ENCODE results near the gene FAM78A.
"Not testable (repeated sequence)": the region's sequence is repeated elsewhere in the genome, so short reads cannot be mapped to it uniquely, and the experiment has no call there.

Gene FAM78A

GRCh38 chr9:131273146-131273855, 3.0 kb downstream of the FAM78A start:
- in situ Hi-C loops (cut with HindIII; ENCODE audit: low pct_ligation_motif_present, low sequenced_read_pairs), result no loop called here
- no peak overlapping the region for H3K27ac ChIP-seq

GRCh38 chr9:131272212-131272611, 4.1 kb downstream of the FAM78A start:
- Histone ChIP-seq H3K4me3 (ENCODE audit: low read depth, low read length) (no peak overlapping the region), H3K36me3 (replicated peaks) (no peaks in the 10 kb centered on the region), H3K27me3 (replicated peaks) (peaks cover 20% of the 10 kb centered on the region), H3K27ac (no peak overlapping the region)
- in situ Hi-C loops (cut with HindIII; ENCODE audit: low pct_ligation_motif_present, low sequenced_read_pairs), result no loop called here
- no peak for TF ChIP-seq CTCF (IDR thresholded peaks at IDR 0.05; ENCODE audit: low read depth, low read length, missing control alignments)
- DNase-seq, result no peak

More at GRCh38 chr9:131273146-131273855, 3.0 kb downstream of the FAM78A start:
- Histone ChIP-seq H3K4me3 (ENCODE audit: low read depth, low read length) (no peak overlapping the region), H3K27me3 (replicated peaks) (peaks cover 21% of the 10 kb centered on the region), H3K36me3 (replicated peaks) (no peaks in the 10 kb centered on the region)
- TF ChIP-seq CTCF (IDR thresholded peaks at IDR 0.05; ENCODE audit: low read depth, low read length, missing control alignments), result no peak
- DNase-seq, result no peak

DNA sequence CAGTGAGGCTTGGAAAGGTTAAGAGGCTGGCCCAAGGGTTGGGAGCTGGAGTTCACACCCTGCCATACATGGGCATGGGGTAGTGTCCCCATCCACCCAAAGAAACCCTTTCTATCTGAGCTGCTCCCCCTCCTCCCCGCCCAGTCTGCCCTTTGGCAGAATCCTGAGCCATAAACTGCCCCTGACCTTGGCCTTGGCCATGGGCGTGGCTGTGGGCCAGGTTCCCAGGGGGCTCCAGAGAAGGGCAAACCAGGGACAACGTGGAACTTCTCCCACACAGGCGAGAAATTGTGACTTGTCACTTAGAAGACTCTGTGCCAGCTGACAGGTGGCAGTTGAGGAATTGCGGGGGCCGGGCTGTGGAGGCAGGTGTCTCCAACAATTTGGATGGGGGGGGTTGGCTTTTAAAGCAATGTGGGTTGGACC, 4.8 kb downstream of the FAM78A start:
- H3K36me3 ChIP-seq (replicated peaks), result no peaks in the 10 kb centered on the region
- TF ChIP-seq CTCF (IDR thresholded peaks at IDR 0.05; ENCODE audit: low read depth, low read length, missing control alignments), result no peak
- in situ Hi-C loops (cut with HindIII; ENCODE audit: low pct_ligation_motif_present, low sequenced_read_pairs), result no loop called here
- H3K27me3 ChIP-seq (replicated peaks), result peaks cover 15% of the 10 kb centered on the region
- H3K27ac ChIP-seq, result no peak overlapping the region
- H3K4me3 ChIP-seq (ENCODE audit: low read depth, low read length), result no peak overlapping the region
- no peak for DNase-seq

DNA sequence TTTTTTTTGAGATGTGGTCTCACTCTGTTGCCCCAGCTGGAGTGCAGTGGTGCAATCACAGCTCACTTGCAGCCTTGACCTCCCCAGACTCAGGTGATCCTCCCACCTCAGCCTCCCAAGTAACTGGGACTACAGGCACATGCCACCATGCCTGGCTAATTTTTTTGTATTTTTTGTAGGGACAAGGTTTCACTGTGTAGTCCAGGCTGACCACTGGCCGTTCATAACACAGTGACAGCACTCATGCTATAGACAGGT, 5.4 kb downstream of the FAM78A start:
- H3K36me3 ChIP-seq (replicated peaks); H3K4me3 ChIP-seq (ENCODE audit: low read depth, low read length); DNase-seq; in situ Hi-C loops (cut with HindIII; ENCODE audit: low pct_ligation_motif_present, low sequenced_read_pairs); H3K27ac ChIP-seq; H3K27me3 ChIP-seq (replicated peaks): not testable (repeated sequence)

DNA sequence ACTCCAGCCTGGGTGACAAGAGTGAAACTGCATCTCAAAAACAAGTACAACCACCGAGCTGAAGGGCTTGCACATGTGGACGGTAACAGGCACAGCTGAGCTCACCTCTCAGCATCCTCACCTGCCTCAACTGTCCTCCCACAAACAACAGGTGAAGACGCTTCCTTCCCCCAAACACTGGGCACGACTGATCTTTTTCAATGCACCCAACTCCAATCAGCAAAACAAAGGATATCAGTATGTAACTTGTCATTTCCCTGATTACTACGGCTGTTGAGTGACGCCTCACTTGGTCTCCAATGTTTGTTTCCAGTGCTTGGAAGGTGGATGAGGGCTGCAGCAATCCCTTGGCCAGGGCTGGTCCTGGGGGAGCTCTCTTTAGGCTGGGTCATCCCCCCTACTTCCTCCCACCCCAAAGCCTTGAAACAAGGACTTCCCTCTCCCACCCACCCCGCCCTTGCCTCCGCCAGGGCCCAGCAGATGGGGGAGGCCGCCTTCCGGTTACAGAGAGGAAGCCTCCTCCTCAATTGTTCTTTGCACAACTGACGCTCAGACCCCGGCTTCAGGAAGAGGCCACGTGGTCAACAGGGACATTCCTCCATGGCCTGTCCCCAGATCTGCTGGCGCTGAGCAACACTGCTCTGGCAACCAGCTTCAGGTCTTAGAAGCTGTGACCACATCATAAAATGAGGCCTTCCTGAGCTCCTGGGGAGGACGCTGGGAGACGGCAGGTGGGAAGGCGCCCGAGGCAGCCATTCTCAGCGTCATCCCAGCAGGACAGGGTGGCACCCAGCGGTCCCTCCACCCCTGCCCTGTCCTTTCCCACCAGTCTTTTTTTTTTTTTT, 5.9 kb downstream of the FAM78A start:
- H3K4me3 ChIP-seq (ENCODE audit: low read depth, low read length), result no peak overlapping the region
- H3K27ac ChIP-seq, result no peak overlapping the region
- no peak for TF ChIP-seq CTCF (IDR thresholded peaks at IDR 0.05; ENCODE audit: low read depth, low read length, missing control alignments)
- no peak for DNase-seq
- in situ Hi-C loops (cut with HindIII; ENCODE audit: low pct_ligation_motif_present, low sequenced_read_pairs), result no loop called here
- H3K36me3 ChIP-seq (replicated peaks), result no peaks in the 10 kb centered on the region
- peaks cover 3% of the 10 kb centered on the region for H3K27me3 ChIP-seq (replicated peaks)

DNA sequence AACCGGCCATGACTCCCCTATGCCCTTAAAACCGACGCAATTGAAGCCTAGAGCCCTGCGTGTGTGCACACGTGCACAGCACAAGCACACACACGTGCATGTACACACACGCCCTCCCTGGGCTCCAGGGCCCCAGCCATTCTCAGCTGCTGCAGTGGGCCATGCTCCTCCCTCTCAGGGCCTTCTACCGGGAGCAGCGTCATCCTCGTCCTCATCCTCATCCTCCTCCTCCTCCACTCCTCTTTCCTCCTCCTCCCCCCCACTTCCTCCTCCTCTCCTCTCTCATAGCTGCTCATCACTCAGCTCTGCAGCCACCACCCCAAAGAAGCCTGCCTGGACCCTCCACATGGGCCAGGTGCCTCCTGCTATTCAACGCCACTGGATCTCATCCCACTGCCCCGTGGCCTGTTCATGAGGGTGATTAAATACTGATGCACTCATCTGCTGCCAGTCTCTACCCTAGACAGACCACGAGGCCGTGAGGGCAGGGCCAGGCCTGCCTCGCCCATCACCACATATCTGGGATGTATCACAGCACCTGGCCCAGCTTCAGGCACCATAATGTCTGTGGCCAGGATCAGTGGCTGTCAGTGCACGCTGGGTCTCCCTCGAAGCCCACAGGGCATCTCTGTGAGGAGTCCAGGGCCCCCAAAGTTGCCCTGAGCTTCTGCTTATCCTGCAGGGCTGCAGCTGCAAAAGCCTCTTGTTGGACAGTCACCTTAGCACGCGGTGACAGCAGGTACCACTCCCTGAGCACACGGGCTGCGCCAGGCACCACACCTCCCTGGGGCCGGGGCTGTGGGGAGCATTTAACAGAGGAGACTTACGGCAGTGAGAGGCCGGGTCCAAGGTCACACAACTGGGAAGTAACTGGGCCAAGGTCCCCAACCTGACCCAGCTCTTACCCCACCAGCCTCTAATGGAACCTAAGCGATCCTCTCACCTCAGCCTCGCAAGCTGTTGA, 9.8 kb downstream of the FAM78A start:
- Histone ChIP-seq H3K4me3 (ENCODE audit: low read depth, low read length) (no peak overlapping the region), H3K27ac (no peak overlapping the region), H3K27me3 (replicated peaks) (no peaks in the 10 kb centered on the region), H3K36me3 (replicated peaks) (no peaks in the 10 kb centered on the region)
- in situ Hi-C loops (cut with HindIII; ENCODE audit: low pct_ligation_motif_present, low sequenced_read_pairs), result no loop called here
- TF ChIP-seq CTCF (IDR thresholded peaks at IDR 0.05; ENCODE audit: low read depth, low read length, missing control alignments), result no peak
- no peak for DNase-seq
